IMR-90 (cell line): Measurements from ENCODE around the gene PPP5C. TPM values are rescaled to one million over a fixed set of nuclear protein-coding genes. Genes with fewer than 3 reads are reported as not detected.

Source experiments
- ATAC-seq: fragments of 200-7000 bp; cut with Tn5 transposase; 2 replicates; pipeline ENCODE4 v1.9.1; 2020; ENCODE audit warnings: low read depth, mild to moderate bottlenecking, moderate library complexity
- BruUV-seq: library from RNA; stranded (reverse); fragments of 400-500 nt; replicated peaks from 2 replicates; lab custom pipeline; 2021; lab: Mats Ljungman, UMichigan
- CTCF ChIA-PET: fragments of 300-600 bp; formaldehyde crosslinking; extraction: SDS; loops from one replicate; lab custom pipeline; 2021; ENCODE audit warnings: antibody characterized with exemption; lab: Yijun Ruan, JAX
- POLR2A ChIA-PET: fragments of 300-600 bp; sonication (Branson Sonifier 250); formaldehyde crosslinking; loops from one replicate; lab custom pipeline; 2022; ENCODE audit warnings: antibody characterized with exemption; ENCODE audit not compliant: unreplicated experiment; lab: Charles Lee
- DNase-seq: peaks from one replicate; pipeline ENCODE4 v3.0.0; 2013
- H2AFZ ChIP-seq: replicated peaks from 2 replicates; pipeline ENCODE3; 2013; ENCODE audit warnings: low read length, mild to moderate bottlenecking; ENCODE audit not compliant: poor library complexity
- H2AK5ac ChIP-seq: 2 replicates; pipeline ENCODE4 v1.6.1; 2013; ENCODE audit warnings: low read depth, low read length, inconsistent platforms
- H2AK9ac ChIP-seq: replicated peaks from 2 replicates; pipeline ENCODE3; 2013; ENCODE audit warnings: mild to moderate bottlenecking, low read depth, low read length, moderate library complexity; ENCODE audit not compliant: poor library complexity
- H2BK120ac ChIP-seq: 2 replicates; pipeline ENCODE4 v1.6.1; 2013; ENCODE audit warnings: low read depth, low read length, inconsistent platforms
- H2BK15ac ChIP-seq: 3 replicates; pipeline ENCODE4 v1.6.1; 2013; ENCODE audit warnings: low read depth, low read length, inconsistent platforms
- H2BK20ac ChIP-seq: 2 replicates; pipeline ENCODE4 v1.6.1; 2013; ENCODE audit warnings: low read depth, mild to moderate bottlenecking, inconsistent platforms, low read length, moderate library complexity
- H2BK5ac ChIP-seq: 2 replicates; pipeline ENCODE4 v1.6.1; 2013; ENCODE audit warnings: mild to moderate bottlenecking, low read depth, low read length, inconsistent platforms; ENCODE audit not compliant: poor library complexity, severe bottlenecking
- H3K14ac ChIP-seq: replicated peaks from 2 replicates; pipeline ENCODE4 v1.6.1; 2013; ENCODE audit warnings: low read depth, low read length, inconsistent platforms
- H3K18ac ChIP-seq: 2 replicates; pipeline ENCODE4 v1.6.1; 2013; ENCODE audit warnings: low read depth, low read length, control low read depth
- H3K23ac ChIP-seq: 2 replicates; pipeline ENCODE4 v1.6.1; 2013; ENCODE audit warnings: low read depth, low read length, inconsistent platforms
- H3K27ac ChIP-seq: 2 replicates; pipeline ENCODE4 v1.5.1; 2013; ENCODE audit warnings: mild to moderate bottlenecking, control low read depth, low read length; ENCODE audit not compliant: insufficient read depth
- H3K27me3 ChIP-seq: 2 replicates; pipeline ENCODE4 v1.6.1; 2013; ENCODE audit warnings: low read length; ENCODE audit not compliant: control insufficient read depth, insufficient read depth
- H3K36me3 ChIP-seq: 2 replicates; pipeline ENCODE4 v1.6.1; 2013; ENCODE audit warnings: low read length, mixed read lengths; ENCODE audit not compliant: control insufficient read depth, insufficient read depth
- H3K4ac ChIP-seq: 2 replicates; pipeline ENCODE4 v1.6.1; 2013; ENCODE audit warnings: low read depth, low read length, inconsistent platforms
- H3K4me1 ChIP-seq: 2 replicates; pipeline ENCODE4 v1.6.1; 2013; ENCODE audit warnings: low read length, mixed read lengths; ENCODE audit not compliant: control insufficient read depth, insufficient read depth
- H3K4me2 ChIP-seq: 2 replicates; pipeline ENCODE4 v1.6.1; 2013; ENCODE audit warnings: low read depth, mild to moderate bottlenecking, control low read depth, low read length, moderate library complexity
- H3K4me3 ChIP-seq: 2 replicates; pipeline ENCODE4 v1.5.1; 2013; ENCODE audit warnings: low read depth, mild to moderate bottlenecking, control low read depth, low read length, moderate library complexity; ENCODE audit not compliant: insufficient read depth
- H3K56ac ChIP-seq: 2 replicates; pipeline ENCODE4 v1.6.1; 2013; ENCODE audit warnings: low read length, inconsistent platforms; ENCODE audit not compliant: insufficient read depth; ENCODE audit errors: extremely low read depth
- H3K79me1 ChIP-seq, 2 experiments: 2 replicates each; pipeline ENCODE4 v1.6.1; 2013; ENCODE audit warnings: low read length in 2 of 2, inconsistent platforms in 1 of 2, low read depth in 1 of 2
- H3K9ac ChIP-seq: 2 replicates; pipeline ENCODE4 v1.6.1; 2013; ENCODE audit warnings: low read depth, low read length, control low read depth
- H3K9me1 ChIP-seq: 2 replicates; pipeline ENCODE4 v1.6.1; 2013; ENCODE audit warnings: low read length, inconsistent platforms; ENCODE audit not compliant: insufficient read depth
- H3K9me3 ChIP-seq: 2 replicates; pipeline ENCODE4 v1.6.1; 2013; ENCODE audit warnings: low read length; ENCODE audit not compliant: control insufficient read depth, insufficient read depth
- H4K20me1 ChIP-seq: 2 replicates; pipeline ENCODE4 v1.6.1; 2013; ENCODE audit warnings: low read length, inconsistent platforms; ENCODE audit not compliant: insufficient read depth
- H4K5ac ChIP-seq: 2 replicates; pipeline ENCODE4 v1.6.1; 2013; ENCODE audit warnings: mild to moderate bottlenecking, low read depth, low read length, control low read depth
- H4K8ac ChIP-seq, 2 experiments: 2 replicates each; pipeline ENCODE4 v1.6.1; 2013; ENCODE audit warnings: low read depth in 2 of 2, low read length in 2 of 2, control low read depth in 1 of 2, inconsistent platforms in 1 of 2
- H4K91ac ChIP-seq: 2 replicates; pipeline ENCODE4 v1.6.1; 2013; ENCODE audit warnings: low read depth, low read length, inconsistent platforms; ENCODE audit not compliant: insufficient read depth
- BHLHE40 ChIP-seq: fragments of 150-350 bp; IDR thresholded peaks from 2 replicates; pipeline ENCODE4 v1.6.1; 2016; ENCODE audit warnings: mild to moderate bottlenecking, low read depth, low read length
- CHD1 ChIP-seq: IDR thresholded peaks from 2 replicates; pipeline ENCODE4 v1.6.1; 2012; ENCODE audit warnings: low read depth, low read length, improper control_type of control experiment
- CTCF ChIP-seq: conservative IDR thresholded peaks from 2 replicates; pipeline ENCODE4 v1.5.1; 2012; ENCODE audit warnings: mild to moderate bottlenecking, low read depth, low read length, improper control_type of control experiment
- FOS ChIP-seq: fragments of 150-350 bp; IDR thresholded peaks from 2 replicates; pipeline ENCODE4 v1.6.1; 2016; ENCODE audit warnings: low read depth, low read length
- POLR2A ChIP-seq: IDR thresholded peaks from 2 replicates; pipeline ENCODE4 v1.6.1; 2012; ENCODE audit warnings: mild to moderate bottlenecking, low read depth, low read length
- RAD21 ChIP-seq: IDR thresholded peaks from 2 replicates; pipeline ENCODE4 v1.6.1; 2012; ENCODE audit warnings: low read length, improper control_type of control experiment
- RCOR1 ChIP-seq: IDR thresholded peaks from 2 replicates; pipeline ENCODE4 v1.6.1; 2012; ENCODE audit warnings: mild to moderate bottlenecking, low read length, improper control_type of control experiment; ENCODE audit not compliant: insufficient replicate concordance
- USF2 ChIP-seq: fragments of 150-350 bp; IDR thresholded peaks from 2 replicates; pipeline ENCODE4 v1.6.1; 2017; ENCODE audit warnings: mild to moderate bottlenecking, antibody characterized with exemption, low read length, low read depth
- WGBS, 2 experiments: methylation state at CpG; one replicate each; pipeline versions ENCODE4 v1.1.5 to v1.1.7; 2013; ENCODE audit warnings: missing lambda C conversion rate in 2 of 2; ENCODE audit not compliant: insufficient read length in 1 of 2; ENCODE audit errors: extremely low coverage in 2 of 2; 5-methylcytosine and 5-hydroxymethylcytosine counted together
- dilution Hi-C: fragments of 300-500 bp; cut with HindIII; formaldehyde crosslinking; loops from one replicate; pipeline ENCODE4 v1.14.3; 2018; ENCODE audit warnings: low sequenced_read_pairs; ENCODE audit not compliant: unreplicated experiment
- in situ Hi-C: fragments of 300-500 bp; cut with MboI; formaldehyde crosslinking; loops from 3 replicates; pipeline ENCODE4 v1.14.3; 2019; ENCODE audit warnings: low sequenced_read_pairs, inconsistent platforms, mixed read lengths
- intact Hi-C: fragments of 100-400 bp; cut with micrococcal nuclease; formaldehyde crosslinking; loops from 2 replicates; pipeline ENCODE4 v1.10.0; 2022
- polyA plus RNA-seq, 3 experiments: library from polyadenylated mRNA; depleted of rRNA; stranded (reverse); fragments of >200 nt; gene quantifications; 2 replicates each; pipeline ENCODE4 v1.2.3, GENCODE V29; 2012; ENCODE audit warnings: low replicate concordance in 1 of 3
- total RNA-seq: library from RNA; depleted of rRNA; stranded (reverse); fragments of >200 nt; gene quantifications from 2 replicates; pipeline ENCODE4 v1.2.3, GENCODE V29; 2012

The PPP5C gene
- total and polyA plus RNA-seq, 2 of the 4 experiments (the other 2 are of a cell fraction) = 80.5 to 128 TPM

DNA sequence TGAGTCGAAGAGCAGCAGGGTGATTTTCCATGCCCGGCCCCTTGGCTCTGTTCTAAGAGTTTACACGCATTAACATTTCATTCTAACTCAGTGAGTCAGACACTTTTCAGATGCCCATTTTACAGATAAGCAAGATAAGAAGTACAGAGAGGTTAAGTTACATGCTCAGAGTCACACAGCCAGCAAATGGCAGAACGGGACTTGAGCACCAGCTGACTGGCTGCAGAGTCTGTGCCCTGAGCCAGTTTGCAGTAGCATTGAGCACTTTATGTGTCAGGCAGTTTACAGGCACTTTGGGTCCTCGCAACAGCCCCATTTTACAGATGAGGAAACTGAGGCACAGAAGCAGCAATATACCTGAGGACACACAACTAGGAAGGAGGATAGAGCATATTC, 47.5 kb downstream of the PPP5C start:
- peaks cover 4% of the 10 kb centered on the region for H3K9me3 ChIP-seq
- peaks cover 20% of the 10 kb centered on the region for H3K36me3 ChIP-seq
- no peak overlapping the region for H3K4me3 ChIP-seq
- no peak overlapping the region for H4K5ac ChIP-seq
- H3K18ac ChIP-seq = no peak overlapping the region
- dilution Hi-C loops = no loop called here
- TF ChIP-seq CHD1 = no peak
- no peak for TF ChIP-seq RCOR1
- TF ChIP-seq USF2 = no peak
- no peak for TF ChIP-seq BHLHE40
- no peak for TF ChIP-seq FOS
- no peak for TF ChIP-seq CTCF
- no peak for TF ChIP-seq POLR2A
- TF ChIP-seq RAD21 = no peak
- no peak overlapping the region for H3K4ac ChIP-seq
- H2BK15ac ChIP-seq = no peak overlapping the region
- no peak overlapping the region for H3K9ac ChIP-seq
- H3K9me1 ChIP-seq = peaks cover 13% of the 10 kb centered on the region
- no peak overlapping the region for H2BK5ac ChIP-seq
- ChIA-PET CTCF (no interaction called here), POLR2A (no interaction called here)
- H3K4me1 ChIP-seq = peaks cover 15% of the 10 kb centered on the region
- 0 out of 4 replicates have a peak, but pooled peaks cover 0 to 9% of the 10 kb centered on the region in 2 experiments for H3K79me1 ChIP-seq
- H3K14ac ChIP-seq = no peak overlapping the region
- no peak overlapping the region for H3K23ac ChIP-seq
- no peak overlapping the region for H2BK20ac ChIP-seq
- intact Hi-C loops = loop anchor here (2.0 kb wide), 2 partner anchors 48 to 114 kb away; partner anchors contain the start of gene PPP5C
- no peak overlapping the region for H4K8ac ChIP-seq
- H2BK120ac ChIP-seq = no peak overlapping the region
- peak overlapping the region; percentile 13; the same call in 1 of the 2 replicates for H2AK5ac ChIP-seq
- in situ Hi-C loops = no loop called here
- H2AFZ ChIP-seq = no peak overlapping the region
- H2AK9ac ChIP-seq = no peak overlapping the region
- DNase-seq (no peak), ATAC-seq (no peak)
- no peak overlapping the region for H3K27ac ChIP-seq
- 67% methylated on average over 1 of the region's 5 CpGs; no CpG with 5 or more reads in 1 of the 2 experiments for WGBS, 2 experiments
- H3K4me2 ChIP-seq = no peak overlapping the region
- H3K27me3 ChIP-seq = no peaks in the 10 kb centered on the region
- no peak overlapping the region for H4K91ac ChIP-seq
- H3K56ac ChIP-seq = no peak overlapping the region
- no peaks in the 10 kb centered on the region; the same call in 1 of the 2 replicates for H4K20me1 ChIP-seq
- BruUV-seq = no TSS peak
